Measurements from ENCODE around the gene ABHD17B. TPM values are rescaled to one million over a fixed set of nuclear protein-coding genes. Genes with fewer than 3 reads are reported as not detected.

Gene ABHD17B
- polyA plus RNA-seq, 2 of the 4 experiments (the other 2 are of a cell fraction): 16.6 to 25.3 TPM

GRCh38 chr9:71830929-71831328 lies 80.1 kb downstream of the ABHD17B start:
- DNase-seq (ENCODE audit: low read depth in 1 of 2, low spot score in 1 of 2) (no peak), FAIRE-seq (no peak), ATAC-seq (no peak)
- TF ChIP-seq MAFK (IDR thresholded peaks at IDR 0.05; ENCODE audit: partially characterized antibody) (no peak), ZFP36 (IDR thresholded peaks at IDR 0.05; ENCODE audit: borderline replicate concordance, partially characterized antibody) (no peak), HMGXB4 (CRISPR knock-in tag; IDR thresholded peaks at IDR 0.05; ENCODE audit: borderline replicate concordance) (no peak), HOXB5 (CRISPR knock-in tag; IDR thresholded peaks at IDR 0.05) (no peak), RFX5 (IDR thresholded peaks at IDR 0.05) (no peak), CBX8 (IDR thresholded peaks at IDR 0.05) (no peak), TP53 (CRISPR knock-in tag; IDR thresholded peaks at IDR 0.05) (no peak), NR3C1 (IDR thresholded peaks at IDR 0.05) (no peak), FOSL2 (IDR thresholded peaks at IDR 0.05) (no peak), FOSL2 (CRISPR knock-in tag; IDR thresholded peaks at IDR 0.05) (no peak), BCL3 (IDR thresholded peaks at IDR 0.05) (no peak), ZSCAN20 (CRISPR knock-in tag; IDR thresholded peaks at IDR 0.05) (no peak), EP300 (IDR thresholded peaks at IDR 0.05) (no peak), CHD4 (IDR thresholded peaks at IDR 0.05; ENCODE audit: borderline replicate concordance) (no peak), REST (IDR thresholded peaks at IDR 0.05) (no peak)
- Histone ChIP-seq H3K27ac (no peak overlapping the region), H3K9me3 (peaks cover 6% of the 10 kb centered on the region; the same call in 1 of the 3 replicates), H3K4me2 (no peak overlapping the region), H3K4me3 (no peak overlapping the region), H3K4me1 (peaks cover 9% of the 10 kb centered on the region)
- 38% methylated on average over 1 of the region's 1 CpG for WGBS (ENCODE audit: missing lambda C conversion rate)
- ChIA-PET POLR2A (no interaction called here), CTCF (interaction anchor here (1.8 kb wide), 1 partner anchor 10 kb away, joined by 8 read pairs; no protein-coding TSS in a partner anchor)

- Histone ChIP-seq H3K4me1 (peaks cover 10% of the 10 kb centered on the region), H3K4me3 (no peak overlapping the region), H3K4me2 (no peak overlapping the region), H3K9me3 (peaks cover 6% of the 10 kb centered on the region; the same call in 1 of the 3 replicates), H3K27ac (no peak overlapping the region)
- CTCF ChIA-PET: interaction anchor here (1.1 to 3.6 kb wide), 4 partner anchors 9 to 195 kb away, joined by 3 to 22 read pairs (median 6); no protein-coding TSS in a partner anchor
- FAIRE-seq (no peak), ATAC-seq (no peak), DNase-seq (ENCODE audit: low read depth in 1 of 2, low spot score in 1 of 2) (no peak)
- WGBS (ENCODE audit: missing lambda C conversion rate): 89% methylated on average over 2 of the region's 3 CpGs
- TF ChIP-seq PHF8 (IDR thresholded peaks at IDR 0.05; ENCODE audit: borderline replicate concordance, low read depth) (no peak), CBX2 (IDR thresholded peaks at IDR 0.05; ENCODE audit: borderline replicate concordance, low read depth) (no peak), FOSL2 (IDR thresholded peaks at IDR 0.05) (no peak), FOSL2 (CRISPR knock-in tag; IDR thresholded peaks at IDR 0.05) (no peak), CHD4 (IDR thresholded peaks at IDR 0.05; ENCODE audit: borderline replicate concordance) (no peak), RNF2 (IDR thresholded peaks at IDR 0.05; ENCODE audit: borderline replicate concordance, low read depth) (no peak), SMC3 (IDR thresholded peaks at IDR 0.05) (no peak), CEBPB (IDR thresholded peaks at IDR 0.05) (no peak), FOXS1 (CRISPR knock-in tag; IDR thresholded peaks at IDR 0.05) (no peak), HDAC2 (IDR thresholded peaks at IDR 0.05) (no peak), JUN (IDR thresholded peaks at IDR 0.05) (no peak), MYC (IDR thresholded peaks at IDR 0.05; ENCODE audit: borderline replicate concordance, low read length) (no peak), MAX (IDR thresholded peaks at IDR 0.05) (no peak), HMGXB4 (CRISPR knock-in tag; IDR thresholded peaks at IDR 0.05; ENCODE audit: borderline replicate concordance) (no peak)
- POLR2A ChIA-PET: no interaction called here
Observed at GRCh38 chr9:71830153-71830552, 80.8 kb downstream of the ABHD17B start.

All from A549 (cell line).